Brain microvascular endothelial cell (primary cell): Measurements from ENCODE around the gene PWP2.

ENCODE experiments used
- DNase-seq: peaks from one replicate; pipeline ENCODE4 v3.0.0-alpha.2; 2020
- H3K27ac ChIP-seq: fragments of 250-450 bp; sonication (Bioruptor Pico); 2 replicates; pipeline ENCODE4 v1.5.1; 2020; ENCODE audit warnings: mild to moderate bottlenecking, moderate library complexity
- H3K27me3 ChIP-seq: fragments of 250-450 bp; sonication (Bioruptor Pico); replicated peaks from 2 replicates; pipeline ENCODE4 v1.5.1; 2020; ENCODE audit warnings: mild to moderate bottlenecking
- H3K36me3 ChIP-seq: fragments of 250-450 bp; sonication (Bioruptor Pico); replicated peaks from 2 replicates; pipeline ENCODE4 v1.5.1; 2020; ENCODE audit warnings: mild to moderate bottlenecking
- H3K4me3 ChIP-seq: 2 replicates; pipeline ENCODE4 v1.5.1; 2011; ENCODE audit warnings: low read depth, mild to moderate bottlenecking, control low read depth, low read length, moderate library complexity
- in situ Hi-C: cut with HindIII; loops from 2 replicates; pipeline ENCODE4 v1.10.0; 2017; ENCODE audit warnings: low sequenced_read_pairs, low pct_ligation_motif_present
- TF ChIP-seq, protein P1 (sequence below): IDR thresholded peaks from 2 replicates; pipeline ENCODE4 v1.5.1; 2011; ENCODE audit warnings: low read depth, mild to moderate bottlenecking, moderate library complexity, low read length, control low read depth, inconsistent platforms; ENCODE audit errors: missing control alignments

PWP2 gene

DNA sequence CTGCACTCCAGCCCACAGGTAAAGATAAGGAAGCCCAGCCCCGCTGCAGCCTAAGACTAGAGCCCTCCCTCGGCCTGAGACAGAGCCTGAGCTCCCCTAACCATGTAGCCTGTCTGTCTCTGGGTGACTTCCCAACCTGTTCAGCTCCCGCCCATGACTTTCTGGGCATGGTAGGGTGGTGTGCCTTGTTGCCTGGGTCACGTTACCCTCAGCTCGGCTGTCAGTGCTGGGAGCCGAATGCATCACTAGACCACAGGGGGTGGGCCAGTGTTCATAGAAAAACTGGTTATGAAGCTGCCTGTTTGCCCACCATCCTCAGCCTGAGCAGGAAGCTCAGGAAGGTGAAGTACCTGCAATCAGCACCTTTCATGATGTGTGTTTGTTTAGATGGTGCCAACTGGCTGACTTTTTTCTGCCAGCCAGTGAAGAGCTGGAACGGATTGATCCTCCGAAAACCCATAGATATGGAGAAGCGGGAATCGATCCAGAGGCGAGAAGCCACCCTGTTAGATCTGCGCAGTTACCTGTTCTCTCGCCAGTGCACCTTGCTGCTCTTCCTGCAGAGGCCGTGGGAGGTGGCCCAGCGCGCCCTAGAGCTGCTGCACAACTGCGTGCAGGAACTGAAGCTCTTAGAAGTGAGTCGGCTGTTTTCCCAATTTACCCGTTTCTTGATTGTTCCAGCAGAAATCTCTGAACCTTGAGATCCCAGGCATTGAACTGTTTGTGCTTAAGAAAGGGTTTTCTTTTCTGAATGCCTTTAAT lies 43.9 kb upstream of the PWP2 start:
- H3K27ac ChIP-seq = no peak overlapping the region
- no peak overlapping the region for H3K4me3 ChIP-seq
- no peak for DNase-seq
- in situ Hi-C loops = no loop called here
- TF ChIP-seq, protein P1, sequence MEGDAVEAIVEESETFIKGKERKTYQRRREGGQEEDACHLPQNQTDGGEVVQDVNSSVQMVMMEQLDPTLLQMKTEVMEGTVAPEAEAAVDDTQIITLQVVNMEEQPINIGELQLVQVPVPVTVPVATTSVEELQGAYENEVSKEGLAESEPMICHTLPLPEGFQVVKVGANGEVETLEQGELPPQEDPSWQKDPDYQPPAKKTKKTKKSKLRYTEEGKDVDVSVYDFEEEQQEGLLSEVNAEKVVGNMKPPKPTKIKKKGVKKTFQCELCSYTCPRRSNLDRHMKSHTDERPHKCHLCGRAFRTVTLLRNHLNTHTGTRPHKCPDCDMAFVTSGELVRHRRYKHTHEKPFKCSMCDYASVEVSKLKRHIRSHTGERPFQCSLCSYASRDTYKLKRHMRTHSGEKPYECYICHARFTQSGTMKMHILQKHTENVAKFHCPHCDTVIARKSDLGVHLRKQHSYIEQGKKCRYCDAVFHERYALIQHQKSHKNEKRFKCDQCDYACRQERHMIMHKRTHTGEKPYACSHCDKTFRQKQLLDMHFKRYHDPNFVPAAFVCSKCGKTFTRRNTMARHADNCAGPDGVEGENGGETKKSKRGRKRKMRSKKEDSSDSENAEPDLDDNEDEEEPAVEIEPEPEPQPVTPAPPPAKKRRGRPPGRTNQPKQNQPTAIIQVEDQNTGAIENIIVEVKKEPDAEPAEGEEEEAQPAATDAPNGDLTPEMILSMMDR = no peak
- no peaks in the 10 kb centered on the region for H3K27me3 ChIP-seq
- H3K36me3 ChIP-seq = peaks cover 37% of the 10 kb centered on the region

DNA sequence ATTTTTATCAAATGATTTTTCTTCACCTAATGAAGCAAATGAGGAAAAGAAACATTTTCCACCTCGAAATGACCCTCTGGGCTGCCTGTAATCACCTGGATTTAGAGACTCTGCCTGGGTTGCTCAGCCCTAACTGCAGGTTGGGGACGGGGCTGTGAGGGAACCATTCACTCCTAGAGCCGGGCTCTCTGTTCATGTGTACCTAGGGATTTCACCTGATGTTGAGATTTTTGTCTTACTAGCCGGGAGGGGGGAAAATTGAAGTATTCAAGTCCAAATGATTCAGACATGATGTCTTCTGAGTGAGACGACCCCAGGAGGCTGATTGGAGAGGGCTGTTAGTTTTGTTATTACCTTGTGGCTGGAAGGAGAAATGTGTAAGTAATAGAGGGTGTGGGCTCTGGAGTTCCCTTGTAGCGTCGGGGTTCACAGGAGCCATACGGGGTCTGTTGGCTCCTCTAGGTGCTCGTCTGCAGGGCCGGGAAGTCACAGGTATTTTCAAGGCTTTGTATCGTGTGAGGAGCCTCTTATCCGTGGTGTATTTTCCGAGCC lies 42.3 kb upstream of the PWP2 start:
- H3K4me3 ChIP-seq = no peak overlapping the region
- in situ Hi-C loops = no loop called here
- peaks cover 34% of the 10 kb centered on the region for H3K36me3 ChIP-seq

DNA sequence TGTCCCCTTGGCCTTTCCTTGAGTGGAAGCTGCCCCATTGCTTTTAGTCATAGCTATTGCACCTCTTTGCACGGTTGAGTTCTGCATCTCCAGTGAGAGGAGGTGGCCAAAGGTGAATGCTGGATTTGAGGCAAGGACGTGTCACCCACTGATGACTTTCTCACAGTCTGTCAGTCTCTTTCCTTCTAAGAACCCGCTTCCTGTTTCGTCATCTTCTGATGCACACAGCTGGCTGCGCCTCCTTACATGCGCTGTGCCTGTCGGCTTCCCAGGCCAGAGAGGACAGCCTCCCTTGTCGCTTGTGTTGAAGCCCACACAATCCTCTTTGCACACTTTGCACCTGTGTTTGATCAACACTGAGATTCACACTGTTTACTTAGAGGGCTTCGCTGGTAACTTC lies 41.8 kb upstream of the PWP2 start:
- peaks cover 32% of the 10 kb centered on the region for H3K36me3 ChIP-seq
- no peak overlapping the region for H3K4me3 ChIP-seq
- no peaks in the 10 kb centered on the region for H3K27me3 ChIP-seq
- no peak overlapping the region for H3K27ac ChIP-seq
- TF ChIP-seq, protein P1 = no peak
- peak; percentile 13 for DNase-seq
- in situ Hi-C loops = no loop called here

More for the DNA sequence above, 42.3 kb upstream of the PWP2 start:
- DNase-seq = no peak
- TF ChIP-seq, protein P1 = no peak
- Histone ChIP-seq H3K27ac (no peak overlapping the region), H3K27me3 (no peaks in the 10 kb centered on the region)

DNA sequence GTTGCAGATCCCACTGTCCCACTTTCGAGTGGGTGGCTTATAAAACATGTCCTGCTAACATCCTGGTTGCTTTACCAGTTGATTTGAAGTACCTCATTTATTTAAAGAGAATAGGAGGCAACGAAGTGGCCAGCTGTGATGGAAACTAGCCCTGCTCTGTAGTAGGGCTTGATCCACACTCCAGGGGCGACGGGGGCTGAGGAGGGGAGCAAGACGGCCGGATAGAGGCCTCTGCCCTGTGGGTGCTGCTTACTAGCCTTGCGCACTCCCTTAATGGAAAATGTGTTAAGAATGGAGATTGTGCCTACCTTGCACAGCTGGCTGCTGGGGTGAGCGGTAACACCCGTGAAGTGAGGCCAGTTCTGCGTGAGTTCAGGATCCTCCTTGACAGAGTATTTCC lies 41.1 kb upstream of the PWP2 start:
- TF ChIP-seq, protein P1 = no peak
- DNase-seq = no peak
- Histone ChIP-seq H3K27me3 (no peaks in the 10 kb centered on the region), H3K36me3 (peaks cover 29% of the 10 kb centered on the region), H3K4me3 (no peak overlapping the region), H3K27ac (no peak overlapping the region)
- in situ Hi-C loops = no loop called here

DNA sequence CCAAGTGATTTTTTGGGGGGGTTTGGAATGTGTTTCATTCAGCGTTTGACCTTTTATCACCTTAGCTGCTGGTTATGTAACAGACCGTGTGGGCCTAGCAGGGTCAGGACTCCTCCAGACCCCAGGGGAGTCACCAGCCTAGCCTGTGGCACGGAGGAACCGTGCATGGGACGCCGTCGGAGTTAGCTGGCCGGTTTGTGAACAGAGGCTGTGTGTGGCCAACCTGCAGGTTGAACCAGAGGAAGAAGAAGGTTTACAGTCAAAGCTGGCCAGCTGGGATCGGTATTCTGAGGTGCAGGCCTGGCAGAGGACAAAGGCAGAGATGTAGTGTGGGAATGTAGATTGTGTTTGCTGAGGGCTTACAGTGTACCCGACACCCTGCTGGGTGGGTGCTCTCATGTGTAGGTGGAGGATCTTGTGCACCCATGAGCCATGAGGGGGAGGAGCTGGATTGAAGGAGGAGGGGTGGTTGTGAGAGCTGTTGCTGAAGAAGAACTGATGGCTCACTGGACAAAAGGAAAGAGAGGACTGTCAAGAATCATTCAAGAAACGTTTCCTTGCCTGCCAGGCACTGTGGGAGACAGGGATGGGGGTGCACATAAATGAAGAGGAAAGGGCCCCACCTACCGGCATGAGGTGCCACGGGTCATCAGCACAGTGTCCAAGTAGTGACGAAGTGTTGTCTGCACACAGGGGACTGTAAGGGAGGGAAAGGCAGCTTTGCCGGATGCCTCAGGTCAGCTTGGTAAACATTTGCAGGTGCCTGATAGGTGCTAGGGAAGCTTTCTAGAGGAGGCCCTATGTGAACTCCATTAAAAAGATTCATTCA lies 40.0 kb upstream of the PWP2 start:
- Histone ChIP-seq H3K27me3 (no peaks in the 10 kb centered on the region), H3K4me3 (no peak overlapping the region), H3K27ac (no peak overlapping the region), H3K36me3 (peaks cover 33% of the 10 kb centered on the region)
- in situ Hi-C loops = no loop called here
- DNase-seq = no peak
- TF ChIP-seq, protein P1 = no peak
